Measurements from ENCODE around the gene HEPACAM2. TPM values are rescaled to one million over a fixed set of nuclear protein-coding genes. Genes with fewer than 3 reads are reported as not detected.

HEPACAM2 gene
- total RNA-seq, 6 experiments from 2014 or later = not detected

- TF ChIP-seq CTCF (IDR thresholded peaks at IDR 0.05) (no peak), POLR2A (IDR thresholded peaks at IDR 0.05) (no peak)
- no peaks in the 10 kb centered on the region for H3K27me3 ChIP-seq
- H3K36me3 ChIP-seq = no peaks in the 10 kb centered on the region
- no peak overlapping the region for H3K27ac ChIP-seq
- no peak for ATAC-seq
- intact Hi-C loops (cut with DNase I) = no loop called here
- 49% methylated on average over 9 of the region's 10 CpGs for WGBS (ENCODE audit: insufficient coverage, low coverage, low lambda C conversion rate, missing lambda C conversion rate)
- no peaks in the 10 kb centered on the region for H3K4me1 ChIP-seq
- no peak overlapping the region for H3K4me3 ChIP-seq
- DNase-seq = no peak
- H3K9me3 ChIP-seq = no peaks in the 10 kb centered on the region
Measured at GRCh38 chr7:93218997-93219827, 7.1 kb downstream of the HEPACAM2 start.

GRCh38 chr7:93212881-93213280 lies 13.4 kb downstream of the HEPACAM2 start:
- WGBS (ENCODE audit: insufficient coverage, low coverage, low lambda C conversion rate, missing lambda C conversion rate) = 36% methylated on average over 1 of the region's 1 CpG
- TF ChIP-seq POLR2A (IDR thresholded peaks at IDR 0.05) (no peak), CTCF (IDR thresholded peaks at IDR 0.05) (no peak)
- Histone ChIP-seq H3K36me3 (no peaks in the 10 kb centered on the region), H3K27ac (no peak overlapping the region), H3K27me3 (no peaks in the 10 kb centered on the region), H3K4me3 (no peak overlapping the region), H3K9me3 (no peaks in the 10 kb centered on the region), H3K4me1 (no peaks in the 10 kb centered on the region)
- DNase-seq (no peak), ATAC-seq (no peak)
- intact Hi-C loops (cut with DNase I) = no loop called here

DNA sequence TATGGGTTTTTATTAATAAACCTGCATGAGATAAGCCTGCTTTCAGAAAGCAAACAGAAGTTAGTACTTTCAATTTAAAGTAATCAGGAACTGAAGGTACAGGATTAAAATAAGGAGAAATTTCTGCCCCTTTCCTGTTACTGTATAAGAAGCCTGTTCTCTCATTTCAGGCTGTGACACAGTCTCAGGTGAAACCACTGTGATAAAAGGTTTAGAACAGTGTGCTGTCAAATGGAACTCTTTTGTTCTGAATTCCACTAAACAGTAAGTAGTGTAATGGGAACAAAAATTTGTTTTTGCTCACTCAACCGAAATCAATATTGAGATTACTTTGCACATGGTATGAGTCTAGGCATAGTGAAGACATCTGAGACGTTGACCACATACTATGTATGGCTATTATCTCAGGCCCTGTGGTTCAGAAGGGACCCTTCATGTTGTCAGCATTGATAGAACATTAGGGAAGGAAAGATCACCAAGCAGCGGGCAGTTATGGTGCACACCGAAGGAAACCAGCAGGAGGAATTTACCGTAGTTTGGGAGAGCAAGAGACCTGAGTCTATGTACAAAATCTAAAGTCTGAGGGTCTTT lies 14.9 kb downstream of the HEPACAM2 start:
- no peak overlapping the region for H3K4me3 ChIP-seq
- H3K36me3 ChIP-seq = no peaks in the 10 kb centered on the region
- intact Hi-C loops (cut with DNase I) = no loop called here
- H3K9me3 ChIP-seq = no peaks in the 10 kb centered on the region
- H3K27ac ChIP-seq = no peak overlapping the region
- DNase-seq (no peak), ATAC-seq (no peak)
- TF ChIP-seq POLR2A (IDR thresholded peaks at IDR 0.05) (no peak), CTCF (IDR thresholded peaks at IDR 0.05) (no peak)
- no peaks in the 10 kb centered on the region for H3K27me3 ChIP-seq
- no peaks in the 10 kb centered on the region for H3K4me1 ChIP-seq
- 53% methylated on average over 5 of the region's 5 CpGs for WGBS (ENCODE audit: insufficient coverage, low coverage, low lambda C conversion rate, missing lambda C conversion rate)

DNA sequence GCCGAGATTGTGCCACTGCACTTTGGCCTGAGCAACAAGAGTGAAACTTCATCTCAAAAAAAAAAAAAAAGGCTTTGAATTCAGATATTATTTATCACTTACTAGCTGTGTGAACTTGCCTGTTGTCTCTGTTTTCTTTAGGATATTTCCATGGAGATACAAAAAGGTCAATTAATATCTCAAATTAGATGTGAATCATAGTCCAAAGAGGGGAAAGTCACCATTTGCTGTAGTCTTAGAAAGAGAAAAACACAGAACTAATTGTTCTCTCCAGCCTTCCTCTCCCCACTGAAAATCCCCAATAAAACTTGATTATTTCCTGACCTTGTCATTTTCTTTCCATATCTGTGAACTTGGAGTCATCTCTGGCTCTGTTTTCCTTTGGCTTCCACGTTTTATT lies 21.2 kb downstream of the HEPACAM2 start:
- no peaks in the 10 kb centered on the region for H3K27me3 ChIP-seq
- ATAC-seq (no peak), DNase-seq (no peak)
- no peak overlapping the region for H3K4me3 ChIP-seq
- TF ChIP-seq CTCF (IDR thresholded peaks at IDR 0.05) (no peak), POLR2A (IDR thresholded peaks at IDR 0.05) (no peak)
- H3K9me3 ChIP-seq = no peaks in the 10 kb centered on the region
- 25% methylated on average over 2 of the region's 2 CpGs for WGBS (ENCODE audit: insufficient coverage, low coverage, low lambda C conversion rate, missing lambda C conversion rate)
- H3K36me3 ChIP-seq = no peaks in the 10 kb centered on the region
- H3K4me1 ChIP-seq = no peaks in the 10 kb centered on the region
- H3K27ac ChIP-seq = no peak overlapping the region
- intact Hi-C loops (cut with DNase I) = no loop called here
